Measurements from ENCODE around the gene ZNF827. TPM values are rescaled to one million over a fixed set of nuclear protein-coding genes. Genes with fewer than 3 reads are reported as not detected.
"Not testable (repeated sequence)": the region's sequence is repeated elsewhere in the genome, so short reads cannot be mapped to it uniquely, and the experiment has no call there.

Gene ZNF827
- total and polyA plus RNA-seq, 2 experiments from 2014 or later: 20.3 to 33.1 TPM

GRCh38 chr4:145839151-145839550 is 99.5 kb downstream of the ZNF827 start (continued):
- TF ChIP-seq EZH2 (IDR thresholded peaks at IDR 0.05; ENCODE audit: low read depth, unreplicated experiment) (no peak), CTCF (conservative IDR thresholded peaks at IDR 0.05; ENCODE audit: low read depth in 2 of 2) (no peak), ETS1 (IDR thresholded peaks at IDR 0.05) (no peak), EZH2phosphoT487 (IDR thresholded peaks at IDR 0.05; ENCODE audit: unreplicated experiment) (no peak), JUNB (IDR thresholded peaks at IDR 0.05; ENCODE audit: unreplicated experiment) (no peak)

- H3F3A ChIP-seq (replicated peaks; ENCODE audit: low read depth); ATAC-seq; H3K4me2 ChIP-seq; H3K4me3 ChIP-seq; DNase-seq (ENCODE audit: low spot score); H2AFZ ChIP-seq; H3K79me2 ChIP-seq (replicated peaks; ENCODE audit: insufficient read depth); H4K20me1 ChIP-seq (replicated peaks; ENCODE audit: insufficient read depth); H3K9me2 ChIP-seq (ENCODE audit: insufficient read depth); H3K36me3 ChIP-seq (ENCODE audit: insufficient read depth); H3K27me3 ChIP-seq (ENCODE audit: insufficient read depth); H3K4me3 Mint-ChIP-seq: not testable (repeated sequence)
- Mint-ChIP-seq H3K36me3 (ENCODE audit: low read depth) (peaks cover 73% of the 10 kb centered on the region), H3K4me1 (peaks cover 52% of the 10 kb centered on the region), H3K9me3 (peaks cover 49% of the 10 kb centered on the region), H3K27me3 (ENCODE audit: insufficient read depth, low read depth, poor library complexity) (peaks cover 21% of the 10 kb centered on the region), H3K27ac (0 out of 2 replicates have a peak overlapping the region, but pooled peaks have one; percentile 27)
- H3K27ac ChIP-seq (ENCODE audit: low read depth): peak overlapping the region; percentile 81; the same call in 1 of the 2 replicates
- peaks cover 27% of the 10 kb centered on the region for H3K4me1 ChIP-seq (ENCODE audit: insufficient read depth)
These were observed 106.2 kb downstream of the ZNF827 start for GRCh38 chr4:145832384-145832783.

GRCh38 chr4:145830699-145831098 is 107.9 kb downstream of the ZNF827 start:
- 0 out of 2 replicates have a peak, but pooled peaks cover 5% of the 10 kb centered on the region for H3K79me2 ChIP-seq (replicated peaks; ENCODE audit: insufficient read depth)
- no peaks in the 10 kb centered on the region for H4K20me1 ChIP-seq (replicated peaks; ENCODE audit: insufficient read depth)
- TF ChIP-seq NANOG (IDR thresholded peaks at IDR 0.05; ENCODE audit: borderline replicate concordance) (peak; percentile 81), ETS1 (IDR thresholded peaks at IDR 0.05) (no peak), EZH2 (IDR thresholded peaks at IDR 0.05; ENCODE audit: low read depth, unreplicated experiment) (no peak)
- peaks cover 73% of the 10 kb centered on the region for H3K36me3 Mint-ChIP-seq (ENCODE audit: low read depth)
- H2AFZ ChIP-seq: no peak overlapping the region
- peaks cover 15% of the 10 kb centered on the region for H3K27me3 Mint-ChIP-seq (ENCODE audit: insufficient read depth, low read depth, poor library complexity)
- peaks cover 41% of the 10 kb centered on the region for H3K4me1 Mint-ChIP-seq
- no peak overlapping the region for H3K4me3 Mint-ChIP-seq
- no peaks in the 10 kb centered on the region for H3K9me2 ChIP-seq (ENCODE audit: insufficient read depth)
- peak overlapping the region; percentile 76 for H3K27ac Mint-ChIP-seq
- peaks cover 22% of the 10 kb centered on the region for H3K4me1 ChIP-seq (ENCODE audit: insufficient read depth)
- no peaks in the 10 kb centered on the region for H3K36me3 ChIP-seq (ENCODE audit: insufficient read depth)
- H3K9me3 Mint-ChIP-seq: peaks cover 43% of the 10 kb centered on the region
- DNase-seq (ENCODE audit: low spot score) (no peak), ATAC-seq (peak; percentile 38; the same call in 1 of the 3 replicates)
- peak overlapping the region; percentile 81 for H3K27ac ChIP-seq (ENCODE audit: low read depth)
- H3K4me3 ChIP-seq: no peak overlapping the region
- no peaks in the 10 kb centered on the region for H3K27me3 ChIP-seq (ENCODE audit: insufficient read depth)
- no peaks in the 10 kb centered on the region for H3F3A ChIP-seq (replicated peaks; ENCODE audit: low read depth)
- 0 out of 2 replicates have a peak overlapping the region, but pooled peaks have one; percentile 27 for H3K4me2 ChIP-seq

All from GM23338 (cell line).